ENCODE data around the gene STK4.

The STK4 gene

GRCh38 chr20:44961011-44961869 lies 5.1 kb upstream of the STK4 start:
- DNase-seq (ENCODE audit: extremely low spot score), result no peak
- ChIA-PET POLR2A (no interaction called here), CTCF (interaction anchor here (1.1 to 2.3 kb wide), 5 partner anchors 13 to 135 kb away, joined by 3 to 7 read pairs (median 4); no protein-coding TSS in a partner anchor)
- TF ChIP-seq CTCF (IDR thresholded peaks at IDR 0.05; ENCODE audit: control extremely low read depth, extremely low read depth, low read depth, missing control alignments), result no peak

GRCh38 chr20:44961870-44962267 lies 4.4 kb upstream of the STK4 start:
- TF ChIP-seq CTCF (IDR thresholded peaks at IDR 0.05; ENCODE audit: control extremely low read depth, extremely low read depth, low read depth, missing control alignments), result no peak
- ChIA-PET POLR2A (no interaction called here), CTCF (interaction anchor here (0.8 kb wide), 1 partner anchor 26 kb away, joined by 3 read pairs; no protein-coding TSS in a partner anchor)
- DNase-seq (ENCODE audit: extremely low spot score), result no peak

- POLR2A ChIA-PET, result interaction anchor here (0.7 kb wide), 1 partner anchor 92 kb away, joined by 6 read pairs; no protein-coding TSS in a partner anchor
- CTCF ChIA-PET, result interaction anchor here (0.8 to 1.5 kb wide), 3 partner anchors 11 to 26 kb away, joined by 3 to 9 read pairs (median 3); no protein-coding TSS in a partner anchor
- TF ChIP-seq CTCF (IDR thresholded peaks at IDR 0.05; ENCODE audit: control extremely low read depth, extremely low read depth, low read depth, missing control alignments), result no peak
Observed at GRCh38 chr20:44962483-44962882, 3.8 kb upstream of the STK4 start.

GRCh38 chr20:44963325-44964215 lies 2.7 kb upstream of the STK4 start:
- POLR2A ChIA-PET, result no interaction called here
- CTCF ChIA-PET, result interaction anchor here (1.5 kb wide), 2 partner anchors 12 to 14 kb away, joined by 3 to 9 read pairs; no protein-coding TSS in a partner anchor
- no peak for TF ChIP-seq CTCF (IDR thresholded peaks at IDR 0.05; ENCODE audit: control extremely low read depth, extremely low read depth, low read depth, missing control alignments)
- no peak for DNase-seq (ENCODE audit: extremely low spot score)

More at GRCh38 chr20:44962483-44962882, 3.8 kb upstream of the STK4 start:
- no peak for DNase-seq (ENCODE audit: extremely low spot score)

- DNase-seq (ENCODE audit: extremely low spot score), result no peak
- ChIA-PET POLR2A (no interaction called here), CTCF (interaction anchor here (1.6 to 2.9 kb wide), 6 partner anchors 13 to 130 kb away, joined by 3 to 11 read pairs (median 5); no protein-coding TSS in a partner anchor)
Observed at GRCh38 chr20:44965651-44966029, 672 bp upstream of the STK4 start.

More at GRCh38 chr20:44965651-44966029, 672 bp upstream of the STK4 start:
- TF ChIP-seq CTCF (IDR thresholded peaks at IDR 0.05; ENCODE audit: control extremely low read depth, extremely low read depth, low read depth, missing control alignments), result no peak

All from GM10248 (cell line).